ENCODE measurements around the gene CTXN2. TPM values are rescaled to one million over a fixed set of nuclear protein-coding genes. Genes with fewer than 3 reads are reported as not detected.

CTXN2 gene
- total RNA-seq, result not detected in 2 replicates

GRCh38 chr15:48191574-48192225 is at the start of gene CTXN2:
CTXN2 (plus strand) TSS chr15:48191665; CDS start chr15:48201301, 9,636 bp downstream.

GRCh38 chr15:48177766-48178647 is 13.5 kb upstream of the CTXN2 start, which contains the start of gene MYEF2:
MYEF2 (minus strand) TSS chr15:48178295; CDS start chr15:48178237, 58 bp downstream.

GRCh38 chr15:48205981-48206380 is 14.5 kb downstream of the CTXN2 start, which contains the start of gene SLC12A1:
SLC12A1 (plus strand) TSS chr15:48206302; CDS start chr15:48207720, 1,418 bp downstream.

Other genes with a start within 250 kb of the CTXN2 start
- gene SLC24A5, start 70.7 kb upstream of the CTXN2 start, total RNA-seq, result not detected in 2 replicates
- not detected in 2 replicates for gene MYEF2, start 13.4 kb upstream of the CTXN2 start, total RNA-seq
- not detected in 2 replicates for gene SLC12A1, start 14.6 kb downstream of the CTXN2 start, total RNA-seq
- 41.2 and 54.9 TPM in 2 replicates for gene DUT, start 139.8 kb downstream of the CTXN2 start, total RNA-seq

All from placental epithelial cell (primary cell).